T1000 (cell line): Measurements from ENCODE around the gene RNF123.

Experiments used
- DNase-seq: peaks from one replicate; lab custom pipeline; 2025; ENCODE audit warnings: mixed read lengths; lab: John Stamatoyannopoulos, UW

The RNF123 gene

DNA sequence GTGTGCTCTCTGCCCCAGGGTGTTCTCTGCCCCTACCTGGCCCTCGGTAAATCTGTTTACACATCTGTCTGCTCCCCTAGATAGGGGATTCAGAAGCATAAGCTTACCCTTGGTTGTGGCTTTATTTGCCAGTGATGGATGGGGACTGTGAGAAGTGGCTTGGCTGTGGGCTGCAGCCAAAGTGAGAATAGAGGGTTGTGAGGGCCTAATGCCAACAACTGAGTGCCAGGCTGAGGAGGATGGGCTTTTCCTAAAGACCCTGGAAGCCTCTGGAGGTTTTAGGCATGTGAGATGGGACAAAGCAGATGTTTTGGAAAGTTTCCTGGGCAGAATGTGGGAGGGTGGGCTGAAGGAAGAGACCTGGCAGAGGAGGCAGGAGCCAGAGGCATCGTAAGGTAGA lies 30.6 kb upstream of the RNF123 start:
- no peak for DNase-seq

DNA sequence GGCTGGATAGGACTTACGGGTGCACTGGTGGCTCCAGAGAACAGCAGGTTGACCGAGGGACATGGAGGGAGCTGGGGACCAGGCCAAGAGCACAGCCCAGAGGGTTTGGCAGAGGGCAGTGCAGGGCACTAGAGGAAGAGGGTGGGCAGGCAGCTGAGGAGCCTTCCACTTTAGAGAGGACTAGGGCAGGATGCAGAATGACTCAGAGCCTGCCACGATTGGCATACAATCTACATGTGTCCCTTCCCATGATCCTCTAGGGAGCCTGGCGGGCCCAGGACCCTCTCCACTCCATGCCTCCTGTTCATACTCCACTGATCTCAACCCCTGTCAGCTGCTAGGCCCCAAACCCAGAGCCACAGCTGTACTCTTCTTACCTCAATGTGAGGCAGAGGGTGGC lies 29.6 kb upstream of the RNF123 start:
- DNase-seq: no peak

- no peak for DNase-seq
These were observed 28.1 kb upstream of the RNF123 start for GRCh38 chr3:49661281-49661680.

- DNase-seq: no peak
These were observed 27.3 kb upstream of the RNF123 start for GRCh38 chr3:49662021-49662420.

DNA sequence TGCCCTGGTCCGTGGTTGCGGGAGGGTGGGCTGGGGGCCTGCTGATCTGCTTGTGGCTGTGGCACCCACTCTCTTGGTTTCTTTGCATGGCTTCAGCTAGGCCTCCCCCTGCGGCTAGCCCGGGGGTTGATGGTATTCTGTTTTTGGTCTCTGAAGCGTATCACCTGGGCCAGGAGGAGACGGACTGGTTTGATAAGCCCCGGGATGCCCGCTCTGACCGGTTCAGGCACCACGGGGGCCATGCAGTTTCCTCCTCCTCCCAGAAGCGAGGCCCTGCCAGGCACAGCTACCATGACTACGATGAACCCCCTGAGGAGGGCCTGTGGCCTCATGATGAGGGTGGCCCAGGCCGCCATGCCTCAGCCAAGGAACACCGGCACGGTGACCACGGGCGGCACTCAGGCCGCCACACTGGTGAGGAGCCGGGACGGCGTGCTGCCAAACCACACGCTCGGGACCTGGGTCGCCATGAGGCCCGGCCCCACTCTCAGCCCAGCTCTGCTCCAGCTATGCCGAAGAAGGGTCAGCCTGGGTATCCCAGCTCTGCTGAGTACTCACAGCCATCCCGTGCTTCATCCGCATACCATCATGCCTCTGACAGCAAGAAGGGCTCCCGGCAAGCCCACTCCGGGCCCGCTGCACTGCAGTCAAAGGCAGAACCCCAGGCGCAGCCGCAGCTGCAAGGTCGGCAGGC lies 26.5 kb upstream of the RNF123 start:
- DNase-seq: no peak

- no peak for DNase-seq
These were observed 25.5 kb upstream of the RNF123 start for GRCh38 chr3:49663831-49664230.

GRCh38 chr3:49664300-49664699 lies 25.1 kb upstream of the RNF123 start:
- DNase-seq: no peak

DNA sequence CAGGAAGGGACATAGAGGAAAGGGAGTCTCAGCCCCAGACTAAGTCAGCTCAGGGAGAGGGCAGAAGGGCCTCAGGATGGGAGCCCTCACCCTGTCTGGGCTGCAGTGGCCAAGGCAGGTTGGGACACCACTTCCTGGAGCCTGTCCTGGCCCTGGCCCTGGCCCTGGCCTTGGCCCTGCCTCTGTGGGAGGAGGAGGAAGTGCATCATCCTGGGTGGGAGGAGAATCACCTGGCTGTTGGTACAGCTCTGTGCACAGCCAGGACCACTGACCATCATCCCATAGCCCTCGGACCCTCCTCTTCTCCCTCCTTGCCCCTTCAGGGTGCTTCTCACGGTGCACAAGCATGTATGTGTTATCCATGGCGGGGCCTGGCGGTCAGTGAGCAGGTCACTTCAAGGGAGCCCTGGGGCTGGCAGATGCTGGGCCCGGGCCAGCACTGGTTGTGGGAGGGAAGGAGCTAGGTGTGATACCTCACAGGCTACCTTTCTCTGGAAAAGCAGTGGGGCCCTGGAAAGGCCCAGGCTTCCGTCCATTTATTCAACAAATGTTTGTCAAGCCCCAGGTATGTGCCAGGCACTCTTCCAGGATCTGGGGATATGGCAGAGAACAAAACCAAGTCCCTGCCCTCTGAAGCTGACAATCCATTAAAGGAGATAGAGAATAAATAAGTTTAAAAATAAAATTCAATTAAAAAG lies 23.4 kb upstream of the RNF123 start:
- DNase-seq: no peak

- DNase-seq: no peak
These were observed 22.8 kb upstream of the RNF123 start for GRCh38 chr3:49666592-49666991.

GRCh38 chr3:49667701-49668413 lies 21.5 kb upstream of the RNF123 start:
- no peak for DNase-seq

GRCh38 chr3:49668414-49668797 lies 21.0 kb upstream of the RNF123 start:
- DNase-seq: peak; percentile 12

DNA sequence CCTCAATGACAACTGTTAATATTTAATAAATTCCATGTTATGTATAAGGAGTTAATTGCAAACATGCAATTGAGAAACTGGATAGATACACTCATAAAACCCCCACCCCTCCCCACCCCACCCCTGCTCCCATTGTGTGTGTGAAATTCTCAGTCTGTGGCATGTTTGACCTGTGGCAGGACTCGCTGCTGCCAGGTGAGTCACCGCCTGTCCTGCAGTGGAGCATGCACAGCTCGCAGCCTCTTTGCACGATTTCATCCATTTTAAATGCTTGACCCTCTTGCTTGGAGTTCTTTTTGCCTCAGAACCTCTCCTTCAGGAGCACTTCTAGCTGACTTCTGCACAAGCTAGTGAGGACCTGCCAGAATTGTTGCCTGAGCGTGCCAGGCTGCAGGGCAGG lies 20.5 kb upstream of the RNF123 start:
- DNase-seq: peak; percentile 6

GRCh38 chr3:49669352-49669751 lies 20.0 kb upstream of the RNF123 start:
- no peak for DNase-seq

GRCh38 chr3:49670940-49671290 lies 18.4 kb upstream of the RNF123 start:
- DNase-seq: no peak

GRCh38 chr3:49671291-49672288 lies 17.8 kb upstream of the RNF123 start:
- no peak for DNase-seq

- no peak for DNase-seq
These were observed 16.1 kb upstream of the RNF123 start for GRCh38 chr3:49673121-49673714.

- DNase-seq: no peak
These were observed 15.5 kb upstream of the RNF123 start, which contains the start of gene APEH for GRCh38 chr3:49673715-49674496. TSS of gene APEH (plus strand) at chr3:49674351. CDS start at chr3:49674402, 51 bp downstream.

- DNase-seq: no peak
These were observed 14.8 kb upstream of the RNF123 start for GRCh38 chr3:49674497-49674983.

GRCh38 chr3:49675912-49676311 lies 13.4 kb upstream of the RNF123 start:
- DNase-seq: no peak

DNA sequence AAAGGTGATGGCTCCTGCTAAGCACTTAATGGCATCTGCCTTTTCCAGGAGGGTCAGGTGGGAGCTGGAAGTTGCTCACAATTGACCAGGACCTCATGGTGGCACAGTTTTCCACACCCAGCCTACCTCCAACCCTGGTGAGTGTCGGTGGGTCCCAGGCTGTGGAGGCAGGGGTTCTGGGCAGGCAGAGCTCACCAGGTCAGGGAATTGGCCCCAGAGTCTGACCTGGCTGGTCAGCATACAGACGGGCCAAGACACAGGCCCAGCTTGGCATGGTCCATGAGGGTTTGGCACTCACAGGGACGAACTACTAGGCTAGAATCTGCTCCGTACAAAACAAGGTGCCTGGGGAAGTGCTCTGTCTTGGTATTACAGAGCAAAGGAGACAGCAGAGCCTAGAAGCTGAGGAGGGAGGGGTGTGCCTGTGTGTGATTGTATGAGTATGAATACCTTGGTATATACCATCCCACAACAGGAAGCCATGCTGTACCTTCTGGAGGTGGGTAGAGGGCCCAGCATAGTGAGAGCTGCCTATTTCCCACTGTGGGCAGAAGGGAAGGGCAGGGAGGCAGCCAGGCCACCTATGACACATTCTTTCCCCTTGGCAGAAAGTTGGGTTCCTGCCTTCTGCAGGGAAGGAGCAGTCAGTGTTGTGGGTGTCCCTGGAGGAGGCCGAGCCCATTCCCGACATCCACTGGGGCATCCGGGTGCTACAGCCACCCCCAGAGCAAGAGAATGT lies 8.7 kb upstream of the RNF123 start:
- no peak for DNase-seq
